ENCODE data around the gene CDS2. TPM values are rescaled to one million over a fixed set of nuclear protein-coding genes. Genes with fewer than 3 reads are reported as not detected.

Gene CDS2
- total and polyA plus RNA-seq, 10 of the 15 experiments (the other 5 are each of a cell fraction or from before 2014, with no cell fraction given), result 11.5 to 94.7 (median 23.1) TPM

DNA sequence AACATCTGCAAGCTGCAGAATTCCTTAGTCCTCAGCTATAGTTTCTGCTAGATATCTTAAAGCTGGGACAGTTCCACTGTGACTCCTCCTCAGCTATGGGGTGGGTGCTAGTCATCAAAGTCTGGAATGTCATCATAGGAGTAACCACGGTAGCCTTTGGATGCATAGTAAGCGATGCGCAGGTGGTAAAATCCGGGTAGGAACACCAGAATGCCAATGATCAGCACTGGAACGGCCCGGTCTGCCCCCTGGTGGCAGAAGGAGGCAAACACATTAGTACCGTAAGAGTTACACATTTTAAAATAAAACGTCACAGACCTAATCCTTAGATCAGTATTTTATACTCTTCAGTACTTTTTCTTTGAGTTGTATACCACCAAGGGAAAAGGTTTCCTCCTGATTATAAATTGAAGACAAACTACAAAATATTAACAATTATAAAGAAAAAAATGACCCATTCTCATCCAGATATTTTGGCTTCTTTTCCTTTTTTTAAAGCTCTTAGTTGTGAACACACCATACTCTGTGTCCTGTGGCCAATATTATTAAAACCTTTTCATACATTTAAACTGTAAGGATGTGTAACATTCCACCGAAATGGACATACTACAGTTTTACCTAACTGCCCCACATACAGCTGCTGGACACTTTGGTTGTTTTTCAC lies 26.0 kb upstream of the CDS2 start (continued):
- no peak for TF ChIP-seq KAT2A (conservative IDR thresholded peaks at IDR 0.05; ENCODE audit: control insufficient read depth, low read depth, low read length)
- TF ChIP-seq ESRRA (IDR thresholded peaks at IDR 0.05; ENCODE audit: low read length), result no peak
- no peak for TF ChIP-seq NR2C1 (IDR thresholded peaks at IDR 0.05)
- no peak for TF ChIP-seq BCL11A (IDR thresholded peaks at IDR 0.05; ENCODE audit: low read depth, low read length)

DNA sequence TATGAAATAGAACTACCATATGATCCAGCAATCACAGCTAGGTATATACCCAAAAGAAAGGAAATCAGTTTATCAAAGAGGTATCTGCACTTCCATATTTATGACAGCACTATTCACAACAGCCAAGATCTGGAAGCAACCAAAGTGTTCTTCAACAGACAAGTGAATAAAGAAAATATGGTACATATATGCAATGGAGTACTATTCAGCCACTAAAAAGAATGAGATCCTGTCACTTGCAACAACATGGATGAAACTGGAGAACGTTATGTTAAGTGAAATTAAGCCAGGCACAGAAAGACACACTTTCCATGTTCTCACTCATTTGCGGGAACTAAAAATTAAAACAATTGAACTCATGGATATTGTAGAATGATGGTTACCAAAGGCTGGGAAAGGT lies 22.3 kb upstream of the CDS2 start:
- H3K36me3 ChIP-seq (ENCODE audit: control insufficient read depth in 2 of 2, insufficient read depth in 2 of 2, low read length in 1 of 2), result peaks cover 2 to 9% of the 10 kb centered on the region in 2 experiments
- TSS peak; percentile 11 for BruUV-seq (replicated peaks)
- in situ Hi-C loops (cut with MboI) (loop anchor here (5.0 kb wide), 1 partner anchor 107 kb away; no protein-coding TSS in a partner anchor), intact Hi-C loops (cut with micrococcal nuclease; ENCODE audit: unreplicated experiment) (loop anchor here (5.0 kb wide), 2 partner anchors 132 to 497 kb away; no protein-coding TSS in a partner anchor)
- POLR2A ChIA-PET, result no interaction called here
- no peak overlapping the region for H3K4me3 ChIP-seq
- no peak overlapping the region for H3K4me2 ChIP-seq (ENCODE audit: control insufficient read depth, insufficient read depth)
- FAIRE-seq, result no peak
- CTCF ChIA-PET, result interaction anchor here (1.1 to 1.2 kb wide), 3 partner anchors 11 to 151 kb away, joined by 3 read pairs; no protein-coding TSS in a partner anchor
- no peaks in the 10 kb centered on the region for H4K20me1 ChIP-seq (ENCODE audit: control insufficient read depth, insufficient read depth)
- TF ChIP-seq BMI1 (IDR thresholded peaks at IDR 0.05; ENCODE audit: borderline replicate concordance) (no peak), CHD4 (IDR thresholded peaks at IDR 0.05) (no peak), MEF2A (IDR thresholded peaks at IDR 0.05; ENCODE audit: insufficient read depth, low read depth, low read length) (no peak), ZNF217 (IDR thresholded peaks at IDR 0.05) (no peak), SMARCA5 (IDR thresholded peaks at IDR 0.05) (no peak)
- ATAC-seq, result no peak
- no peaks in the 10 kb centered on the region for H3K9me3 ChIP-seq (replicated peaks; ENCODE audit: control insufficient read depth, insufficient read depth, low read length)
- no peak overlapping the region for H3K27ac ChIP-seq (ENCODE audit: control insufficient read depth, insufficient read depth)
- H3K79me2 ChIP-seq (ENCODE audit: control insufficient read depth, insufficient read depth, low read length), result no peaks in the 10 kb centered on the region
- 98% methylated on average over 2 of the region's 2 CpGs for WGBS (ENCODE audit: insufficient coverage, insufficient replicate concordance, low lambda C conversion rate, missing lambda C conversion rate)
- no peaks in the 10 kb centered on the region for H3K27me3 ChIP-seq (replicated peaks in 1 of 2; ENCODE audit: control insufficient read depth in 2 of 2, insufficient read depth in 2 of 2, low read length in 1 of 2)
- H3K9ac ChIP-seq (ENCODE audit: control insufficient read depth, insufficient read depth, low read length), result no peak overlapping the region
- DNase-seq (ENCODE audit: low read depth, low spot score), result no peak
- no peak overlapping the region for H2AFZ ChIP-seq (ENCODE audit: control insufficient read depth, low read depth, low read length)
- SMC1A ChIA-PET (ENCODE audit: uncharacterized antibody, unreplicated experiment), result interaction anchor here (1.1 kb wide), 1 partner anchor 16 kb away, joined by 3 read pairs; no protein-coding TSS in a partner anchor
- RAD21 ChIA-PET (ENCODE audit: unreplicated experiment), result interaction anchor here (0.8 to 1.8 kb wide), 2 partner anchors 9 to 106 kb away, joined by 3 to 4 read pairs; no protein-coding TSS in a partner anchor
- H3K4me1 ChIP-seq (ENCODE audit: control insufficient read depth, insufficient read depth, low read length), result no peaks in the 10 kb centered on the region

Data from GM12878 (cell line).